ENCODE results near the gene CKAP4. TPM values are rescaled to one million over a fixed set of nuclear protein-coding genes. Genes with fewer than 3 reads are reported as not detected.

CKAP4 gene
- total and polyA plus RNA-seq, 2 experiments from 2014 or later = 32.3 to 58.8 TPM

DNA sequence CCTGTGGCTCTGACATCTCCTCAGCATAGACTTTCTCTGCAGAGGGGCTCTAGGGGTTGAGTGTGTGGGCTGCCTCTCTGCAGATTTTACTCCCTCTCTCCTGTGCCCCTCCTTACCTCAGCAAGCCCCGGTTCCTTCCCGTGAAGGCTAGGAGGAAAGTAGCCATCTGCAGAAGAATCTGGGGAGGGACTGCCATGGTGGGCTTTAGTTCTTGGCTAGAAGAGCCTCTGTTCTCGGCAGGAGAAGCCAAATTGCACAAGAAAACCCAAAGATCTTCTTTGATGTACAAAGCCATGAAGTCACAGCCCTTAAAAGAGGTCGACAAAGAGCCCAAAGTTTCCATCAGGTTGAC is 23.5 kb downstream of the CKAP4 start:
- no peaks in the 10 kb centered on the region for H3K36me3 ChIP-seq (ENCODE audit: insufficient read depth)
- H3K4me1 ChIP-seq (ENCODE audit: insufficient read depth) = no peaks in the 10 kb centered on the region
- no peak overlapping the region for H3K27ac Mint-ChIP-seq
- ATAC-seq (no peak), DNase-seq (ENCODE audit: low spot score) (no peak)
- no peak overlapping the region for H3K27ac ChIP-seq (ENCODE audit: low read depth)
- H3K27me3 ChIP-seq (ENCODE audit: insufficient read depth) = no peaks in the 10 kb centered on the region
- no peaks in the 10 kb centered on the region for H3K36me3 Mint-ChIP-seq (ENCODE audit: low read depth)
- H3K4me3 Mint-ChIP-seq = no peak overlapping the region
- no peak overlapping the region for H3K4me2 ChIP-seq
- no peak overlapping the region for H3K4me3 ChIP-seq
- no peaks in the 10 kb centered on the region for H3K79me2 ChIP-seq (replicated peaks; ENCODE audit: insufficient read depth)
- H3F3A ChIP-seq (replicated peaks; ENCODE audit: low read depth) = no peaks in the 10 kb centered on the region
- peaks cover 3% of the 10 kb centered on the region for H3K27me3 Mint-ChIP-seq (ENCODE audit: insufficient read depth, low read depth, poor library complexity)
- no peaks in the 10 kb centered on the region for H3K9me2 ChIP-seq (ENCODE audit: insufficient read depth)
- peak overlapping the region; percentile 56; the same call in 1 of the 2 replicates for H2AFZ ChIP-seq
- TF ChIP-seq STAT1 (IDR thresholded peaks at IDR 0.05; ENCODE audit: unreplicated experiment) (no peak), NANOG (IDR thresholded peaks at IDR 0.05; ENCODE audit: borderline replicate concordance) (no peak), EZH2phosphoT487 (IDR thresholded peaks at IDR 0.05; ENCODE audit: unreplicated experiment) (no peak), ZNF331 (CRISPR knock-in tag; IDR thresholded peaks at IDR 0.05; ENCODE audit: low read depth) (no peak), EZH2 (IDR thresholded peaks at IDR 0.05; ENCODE audit: low read depth, unreplicated experiment) (no peak), CREB1 (CRISPR knock-in tag; IDR thresholded peaks at IDR 0.05; ENCODE audit: low read depth) (no peak), POLR2AphosphoS5 (IDR thresholded peaks at IDR 0.05; ENCODE audit: low read depth) (no peak), JUNB (IDR thresholded peaks at IDR 0.05; ENCODE audit: unreplicated experiment) (no peak), ZNF114 (CRISPR knock-in tag; IDR thresholded peaks at IDR 0.05) (no peak)
- TF ChIP-seq, protein P1, sequence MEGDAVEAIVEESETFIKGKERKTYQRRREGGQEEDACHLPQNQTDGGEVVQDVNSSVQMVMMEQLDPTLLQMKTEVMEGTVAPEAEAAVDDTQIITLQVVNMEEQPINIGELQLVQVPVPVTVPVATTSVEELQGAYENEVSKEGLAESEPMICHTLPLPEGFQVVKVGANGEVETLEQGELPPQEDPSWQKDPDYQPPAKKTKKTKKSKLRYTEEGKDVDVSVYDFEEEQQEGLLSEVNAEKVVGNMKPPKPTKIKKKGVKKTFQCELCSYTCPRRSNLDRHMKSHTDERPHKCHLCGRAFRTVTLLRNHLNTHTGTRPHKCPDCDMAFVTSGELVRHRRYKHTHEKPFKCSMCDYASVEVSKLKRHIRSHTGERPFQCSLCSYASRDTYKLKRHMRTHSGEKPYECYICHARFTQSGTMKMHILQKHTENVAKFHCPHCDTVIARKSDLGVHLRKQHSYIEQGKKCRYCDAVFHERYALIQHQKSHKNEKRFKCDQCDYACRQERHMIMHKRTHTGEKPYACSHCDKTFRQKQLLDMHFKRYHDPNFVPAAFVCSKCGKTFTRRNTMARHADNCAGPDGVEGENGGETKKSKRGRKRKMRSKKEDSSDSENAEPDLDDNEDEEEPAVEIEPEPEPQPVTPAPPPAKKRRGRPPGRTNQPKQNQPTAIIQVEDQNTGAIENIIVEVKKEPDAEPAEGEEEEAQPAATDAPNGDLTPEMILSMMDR (conservative IDR thresholded peaks at IDR 0.05; ENCODE audit: low read depth in 2 of 2) = no peak
- TF ChIP-seq, protein P2, sequence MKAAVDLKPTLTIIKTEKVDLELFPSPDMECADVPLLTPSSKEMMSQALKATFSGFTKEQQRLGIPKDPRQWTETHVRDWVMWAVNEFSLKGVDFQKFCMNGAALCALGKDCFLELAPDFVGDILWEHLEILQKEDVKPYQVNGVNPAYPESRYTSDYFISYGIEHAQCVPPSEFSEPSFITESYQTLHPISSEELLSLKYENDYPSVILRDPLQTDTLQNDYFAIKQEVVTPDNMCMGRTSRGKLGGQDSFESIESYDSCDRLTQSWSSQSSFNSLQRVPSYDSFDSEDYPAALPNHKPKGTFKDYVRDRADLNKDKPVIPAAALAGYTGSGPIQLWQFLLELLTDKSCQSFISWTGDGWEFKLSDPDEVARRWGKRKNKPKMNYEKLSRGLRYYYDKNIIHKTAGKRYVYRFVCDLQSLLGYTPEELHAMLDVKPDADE (IDR thresholded peaks at IDR 0.05) = no peak
- TF ChIP-seq, protein P3, sequence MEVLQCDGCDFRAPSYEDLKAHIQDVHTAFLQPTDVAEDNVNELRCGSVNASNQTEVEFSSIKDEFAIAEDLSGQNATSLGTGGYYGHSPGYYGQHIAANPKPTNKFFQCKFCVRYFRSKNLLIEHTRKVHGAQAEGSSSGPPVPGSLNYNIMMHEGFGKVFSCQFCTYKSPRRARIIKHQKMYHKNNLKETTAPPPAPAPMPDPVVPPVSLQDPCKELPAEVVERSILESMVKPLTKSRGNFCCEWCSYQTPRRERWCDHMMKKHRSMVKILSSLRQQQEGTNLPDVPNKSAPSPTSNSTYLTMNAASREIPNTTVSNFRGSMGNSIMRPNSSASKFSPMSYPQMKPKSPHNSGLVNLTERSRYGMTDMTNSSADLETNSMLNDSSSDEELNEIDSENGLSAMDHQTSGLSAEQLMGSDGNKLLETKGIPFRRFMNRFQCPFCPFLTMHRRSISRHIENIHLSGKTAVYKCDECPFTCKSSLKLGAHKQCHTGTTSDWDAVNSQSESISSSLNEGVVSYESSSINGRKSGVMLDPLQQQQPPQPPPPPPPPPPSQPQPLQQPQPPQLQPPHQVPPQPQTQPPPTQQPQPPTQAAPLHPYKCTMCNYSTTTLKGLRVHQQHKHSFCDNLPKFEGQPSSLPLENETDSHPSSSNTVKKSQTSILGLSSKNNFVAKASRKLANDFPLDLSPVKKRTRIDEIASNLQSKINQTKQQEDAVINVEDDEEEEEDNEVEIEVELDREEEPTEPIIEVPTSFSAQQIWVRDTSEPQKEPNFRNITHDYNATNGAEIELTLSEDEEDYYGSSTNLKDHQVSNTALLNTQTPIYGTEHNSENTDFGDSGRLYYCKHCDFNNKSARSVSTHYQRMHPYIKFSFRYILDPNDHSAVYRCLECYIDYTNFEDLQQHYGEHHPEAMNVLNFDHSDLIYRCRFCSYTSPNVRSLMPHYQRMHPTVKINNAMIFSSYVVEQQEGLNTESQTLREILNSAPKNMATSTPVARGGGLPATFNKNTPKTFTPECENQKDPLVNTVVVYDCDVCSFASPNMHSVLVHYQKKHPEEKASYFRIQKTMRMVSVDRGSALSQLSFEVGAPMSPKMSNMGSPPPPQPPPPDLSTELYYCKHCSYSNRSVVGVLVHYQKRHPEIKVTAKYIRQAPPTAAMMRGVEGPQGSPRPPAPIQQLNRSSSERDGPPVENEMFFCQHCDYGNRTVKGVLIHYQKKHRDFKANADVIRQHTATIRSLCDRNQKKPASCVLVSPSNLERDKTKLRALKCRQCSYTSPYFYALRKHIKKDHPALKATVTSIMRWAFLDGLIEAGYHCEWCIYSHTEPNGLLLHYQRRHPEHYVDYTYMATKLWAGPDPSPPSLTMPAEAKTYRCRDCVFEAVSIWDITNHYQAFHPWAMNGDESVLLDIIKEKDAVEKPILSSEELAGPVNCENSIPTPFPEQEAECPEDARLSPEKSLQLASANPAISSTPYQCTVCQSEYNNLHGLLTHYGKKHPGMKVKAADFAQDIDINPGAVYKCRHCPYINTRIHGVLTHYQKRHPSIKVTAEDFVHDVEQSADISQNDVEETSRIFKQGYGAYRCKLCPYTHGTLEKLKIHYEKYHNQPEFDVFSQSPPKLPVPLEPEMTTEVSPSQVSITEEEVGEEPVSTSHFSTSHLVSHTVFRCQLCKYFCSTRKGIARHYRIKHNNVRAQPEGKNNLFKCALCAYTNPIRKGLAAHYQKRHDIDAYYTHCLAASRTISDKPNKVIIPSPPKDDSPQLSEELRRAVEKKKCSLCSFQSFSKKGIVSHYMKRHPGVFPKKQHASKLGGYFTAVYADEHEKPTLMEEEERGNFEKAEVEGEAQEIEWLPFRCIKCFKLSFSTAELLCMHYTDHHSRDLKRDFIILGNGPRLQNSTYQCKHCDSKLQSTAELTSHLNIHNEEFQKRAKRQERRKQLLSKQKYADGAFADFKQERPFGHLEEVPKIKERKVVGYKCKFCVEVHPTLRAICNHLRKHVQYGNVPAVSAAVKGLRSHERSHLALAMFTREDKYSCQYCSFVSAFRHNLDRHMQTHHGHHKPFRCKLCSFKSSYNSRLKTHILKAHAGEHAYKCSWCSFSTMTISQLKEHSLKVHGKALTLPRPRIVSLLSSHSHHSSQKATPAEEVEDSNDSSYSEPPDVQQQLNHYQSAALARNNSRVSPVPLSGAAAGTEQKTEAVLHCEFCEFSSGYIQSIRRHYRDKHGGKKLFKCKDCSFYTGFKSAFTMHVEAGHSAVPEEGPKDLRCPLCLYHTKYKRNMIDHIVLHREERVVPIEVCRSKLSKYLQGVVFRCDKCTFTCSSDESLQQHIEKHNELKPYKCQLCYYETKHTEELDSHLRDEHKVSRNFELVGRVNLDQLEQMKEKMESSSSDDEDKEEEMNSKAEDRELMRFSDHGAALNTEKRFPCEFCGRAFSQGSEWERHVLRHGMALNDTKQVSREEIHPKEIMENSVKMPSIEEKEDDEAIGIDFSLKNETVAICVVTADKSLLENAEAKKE (CRISPR knock-in tag; IDR thresholded peaks at IDR 0.05) = no peak
- no peaks in the 10 kb centered on the region for H3K9me3 Mint-ChIP-seq
- no peaks in the 10 kb centered on the region for H4K20me1 ChIP-seq (replicated peaks; ENCODE audit: insufficient read depth)
- H3K4me1 Mint-ChIP-seq = no peaks in the 10 kb centered on the region
